ENCODE data around the gene ZC3H4. TPM values are rescaled to one million over a fixed set of nuclear protein-coding genes. Genes with fewer than 3 reads are reported as not detected.

ZC3H4 gene
- total RNA-seq, 4 donors from 2014 or later, result 26.2 to 34.7 (median 30.2) TPM

GRCh38 chr19:47047272-47047762, 66.3 kb downstream of the ZC3H4 start:
- Histone ChIP-seq H3K36me3 (peaks cover 0 to 15% (median 3%) of the 10 kb centered on the region in 4 donors), H3K27ac (replicated peaks in 1 of 4) (peak overlapping the region; percentile 77 to 94 (median 94)), H3K4me1 (peaks cover 8 to 22% (median 17%) of the 10 kb centered on the region in 4 donors), H3K4me3 (peak overlapping the region; percentile 76 to 98 (median 89)), H3K9me3 (no peaks in the 10 kb centered on the region), H3K27me3 (no peaks in the 10 kb centered on the region)
- TF ChIP-seq POLR2AphosphoS5 (IDR thresholded peaks at IDR 0.05), result no peak
- TF ChIP-seq POLR2A (IDR thresholded peaks at IDR 0.05; ENCODE audit: low read depth), result no peak
- TF ChIP-seq EP300 (IDR thresholded peaks at IDR 0.05), result no peak
- no peak for TF ChIP-seq CTCF (IDR thresholded peaks at IDR 0.05)
- no peak for DNase-seq (ENCODE audit: extremely low spot score)
- 85% methylated on average over 13 of the region's 13 CpGs for WGBS
- intact Hi-C loops (cut with DNase I), result no loop called here

- Histone ChIP-seq H3K27ac (replicated peaks in 1 of 4) (no peak overlapping the region), H3K4me3 (no peak overlapping the region), H3K36me3 (peaks cover 0 to 19% (median 5%) of the 10 kb centered on the region in 4 donors), H3K9me3 (no peaks in the 10 kb centered on the region), H3K27me3 (no peaks in the 10 kb centered on the region), H3K4me1 (peaks cover 8 to 22% (median 17%) of the 10 kb centered on the region in 4 donors)
- TF ChIP-seq CTCF (IDR thresholded peaks at IDR 0.05), result no peak
- TF ChIP-seq EP300 (IDR thresholded peaks at IDR 0.05), result no peak
- TF ChIP-seq POLR2A (IDR thresholded peaks at IDR 0.05; ENCODE audit: low read depth), result no peak
- no peak for TF ChIP-seq POLR2AphosphoS5 (IDR thresholded peaks at IDR 0.05)
- DNase-seq (ENCODE audit: extremely low spot score), result no peak
- intact Hi-C loops (cut with DNase I), result no loop called here
- 93% methylated on average over 23 of the region's 45 CpGs for WGBS
Observed at GRCh38 chr19:47045867-47046470, 67.6 kb downstream of the ZC3H4 start.

- no peaks in the 10 kb centered on the region for H3K9me3 ChIP-seq
- DNase-seq (ENCODE audit: extremely low spot score), result no peak
- 94% methylated on average over 19 of the region's 56 CpGs for WGBS
- no peak overlapping the region for H3K4me3 ChIP-seq
- H3K4me1 ChIP-seq, result peaks cover 8 to 22% (median 17%) of the 10 kb centered on the region in 4 donors
- TF ChIP-seq EP300 (IDR thresholded peaks at IDR 0.05) (no peak), CTCF (IDR thresholded peaks at IDR 0.05) (no peak), POLR2AphosphoS5 (IDR thresholded peaks at IDR 0.05) (no peak), POLR2A (IDR thresholded peaks at IDR 0.05; ENCODE audit: low read depth) (no peak)
- intact Hi-C loops (cut with DNase I), result no loop called here
- H3K36me3 ChIP-seq, result peaks cover 0 to 19% (median 5%) of the 10 kb centered on the region in 4 donors
- no peak overlapping the region for H3K27ac ChIP-seq (replicated peaks in 1 of 4)
- no peaks in the 10 kb centered on the region for H3K27me3 ChIP-seq
Observed at GRCh38 chr19:47044946-47045866, 68.4 kb downstream of the ZC3H4 start.

GRCh38 chr19:47040869-47041268, 72.7 kb downstream of the ZC3H4 start:
- intact Hi-C loops (cut with DNase I), result no loop called here
- H3K4me3 ChIP-seq, result no peak overlapping the region

More at GRCh38 chr19:47040869-47041268, 72.7 kb downstream of the ZC3H4 start:
- TF ChIP-seq CTCF (IDR thresholded peaks at IDR 0.05) (no peak), POLR2A (IDR thresholded peaks at IDR 0.05; ENCODE audit: low read depth) (no peak), POLR2AphosphoS5 (IDR thresholded peaks at IDR 0.05) (no peak), EP300 (IDR thresholded peaks at IDR 0.05) (no peak)
- Histone ChIP-seq H3K27me3 (no peaks in the 10 kb centered on the region), H3K4me1 (peaks cover 4 to 9% (median 7%) of the 10 kb centered on the region in 4 donors), H3K27ac (replicated peaks in 1 of 4) (no peak overlapping the region), H3K36me3 (peaks cover 0 to 18% (median 5%) of the 10 kb centered on the region in 4 donors), H3K9me3 (no peaks in the 10 kb centered on the region)
- 72% methylated on average over 7 of the region's 8 CpGs for WGBS
- no peak for DNase-seq (ENCODE audit: extremely low spot score)
